Heart right ventricle (tissue), 16 donors: Measurements from ENCODE around the gene CREB5. TPM values are rescaled to one million over a fixed set of nuclear protein-coding genes. Genes with fewer than 3 reads are reported as not detected.
A peak's percentile ranks its signal among the peaks of the same experiment; 100 is the strongest.
"Not testable (repeated sequence)": the region's sequence is repeated elsewhere in the genome, so short reads cannot be mapped to it uniquely, and the experiment has no call there.

Experiments
- ATAC-seq, 8 donors: fragments of 200-7000 bp; cut with Tn5 transposase; one replicate each; pipeline ENCODE4 v1.9.1; 2020; ENCODE audit warnings: mild to moderate bottlenecking in 8 of 8, moderate library complexity in 8 of 8, moderate number of reproducible peaks in 1 of 8
- DNase-seq, 2 donors: peaks; one replicate each; pipeline ENCODE4 v3.0.0-alpha.2; 2020
- H3K27ac ChIP-seq, 10 donors: fragments of 200-600 bp; sonication (generic) in 2 of 10; one replicate each; pipeline versions ENCODE4 v1.5.0 to v1.8.0; 2020 to 2022; ENCODE audit warnings: mild to moderate bottlenecking in 3 of 10
- H3K27me3 ChIP-seq, 7 donors: fragments of 200-600 bp; one replicate each; pipeline ENCODE4 v1.8.0; 2021 to 2022; ENCODE audit warnings: mild to moderate bottlenecking in 2 of 7
- H3K36me3 ChIP-seq, 9 donors: fragments of 200-600 bp; sonication (generic) in 1 of 9; one replicate each; pipeline versions ENCODE4 v1.5.0 to v1.8.0; 2020 to 2022; ENCODE audit warnings: mild to moderate bottlenecking in 2 of 9
- H3K4me1 ChIP-seq, 9 donors: fragments of 200-600 bp; sonication (generic) in 1 of 9; one replicate each; pipeline versions ENCODE4 v1.5.0 to v1.8.0; 2020 to 2022; ENCODE audit warnings: mild to moderate bottlenecking in 4 of 9
- H3K4me3 ChIP-seq, 10 donors: fragments of 200-600 bp; sonication (generic) in 2 of 10; one replicate each; pipeline versions ENCODE4 v1.5.0 to v1.8.0; 2020 to 2022; ENCODE audit warnings: mild to moderate bottlenecking in 7 of 10, moderate library complexity in 2 of 10
- H3K9me3 ChIP-seq, 11 donors: fragments of 200-600 bp in 10 of 11; sonication (generic) in 2 of 11; one replicate each; pipeline versions ENCODE4 v1.5.0 to v1.8.0; 2013 to 2022; ENCODE audit warnings: mild to moderate bottlenecking in 2 of 11, control low read depth in 1 of 11, moderate library complexity in 1 of 11
- WGBS, 2 donors: extraction: QIAGEN DNeasy Blood & Tissue Kit; methylation state at CpG; one replicate each; pipeline ENCODE4 v1.1.7; 2013; ENCODE audit warnings: inconsistent platforms in 1 of 2; 5-methylcytosine and 5-hydroxymethylcytosine counted together
- intact Hi-C, 10 donors: fragments of 100-400 bp; cut with DNase I; formaldehyde crosslinking; loops; one replicate each; pipeline versions ENCODE4 v1.11.1 to v1.14.2; 2022
- polyA plus RNA-seq, 2 donors: library from polyadenylated mRNA; stranded (reverse); fragments of 200-250 nt; gene quantifications; one replicate each; pipeline ENCODE4 v1.2.3, GENCODE V29; 2013
- total RNA-seq, 10 donors: library from RNA; stranded (reverse); fragmentation: NEBNext Ultra II Directional in 3 of 10; extraction: Animal tissue kit (Norgen Biotek cat#: 25700) in 3 of 10; gene quantifications; one replicate each; pipeline versions ENCODE4 v1.2.1 to v1.2.4, GENCODE V29; 2021 to 2023
- TF ChIP-seq, protein P1 (sequence below), 9 donors: fragments of 200-600 bp; sonication (generic) in 2 of 9; IDR thresholded peaks; one replicate each; pipeline versions ENCODE4 v1.5.0 to v1.8.0; 2021 to 2022; ENCODE audit warnings: antibody characterized with exemption in 9 of 9, mild to moderate bottlenecking in 5 of 9, moderate library complexity in 1 of 9
- donor health status: Arrhythmogenic right ventricular cardiomyopathy.
- donor health status: ischemic (EF 13 %, LVEDD 7.1; RV severe dilation, severe dysfunction).
- donor health status: healthy with polysubstance abuse.
- donor health status: DM: no; HTN: yes; CAD: no.
- donor health status: DM: no; HTN: no; CAD: no.
- donor health status: ischemic (EF 25% LVEDD 6.9; RV normal size, moderate dysfunction).
- donor health status: ischemic (EF 25% LVEDD 5.7; RV mildly dilated, moderate dysfunction).
- donor health status: healthy.
- donor health status: DM: yes; HTN: yes; CAD: no.
- donor health status: Ischemic cardiomyopathy.
- donor health status: ischemic (EF 35%, LVEDD 5.7; RV mildly dilated, moderate dysfunction).
- donor health status: nonischemic (EF 11% LVEDD 7.7; RV severe dilation, severe dysfunction).
- donor health status: DM: yes; HTN: yes; CAD: no.
- donor health status: PGD.
- donor health status: ischemic (EF 29% LVEDD 5.4; RV normal size, mild dysfunction).
- donor health status: nonischemic (EF 23%, LVEDD 6.1; RV moderate dilation, normal function).

Gene CREB5
- total and polyA plus RNA-seq, 12 donors = 4.7 to 170 (median 19.0) TPM

DNA sequence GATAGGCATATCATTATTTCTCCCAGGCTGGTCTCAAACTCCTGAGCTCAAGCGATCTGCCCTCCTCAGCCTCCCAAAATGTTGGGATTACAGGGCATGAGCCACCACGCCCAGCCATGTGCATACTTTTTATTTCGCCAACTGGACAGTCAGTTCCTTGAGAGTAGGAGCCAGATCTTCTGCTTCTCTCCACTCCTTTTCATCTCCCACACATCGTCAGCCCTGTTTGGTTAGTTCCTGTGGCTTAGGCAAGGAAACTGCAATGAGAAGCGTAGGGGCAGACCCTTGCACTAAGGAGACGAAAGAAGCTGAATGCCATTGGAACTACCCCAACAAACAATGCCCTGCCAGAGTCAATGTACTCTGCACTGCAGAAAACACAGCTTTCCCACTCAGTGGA is 367.6 kb downstream of the CREB5 start:
- H3K27ac ChIP-seq = no peak overlapping the region
- H3K4me1 ChIP-seq = peaks cover 0 to 29% (median 7%) of the 10 kb centered on the region in 9 donors
- DNase-seq (no peak), ATAC-seq (no peak)
- no peaks in the 10 kb centered on the region for H3K36me3 ChIP-seq
- intact Hi-C loops = no loop called here
- no peaks in the 10 kb centered on the region for H3K9me3 ChIP-seq
- TF ChIP-seq, protein P1, sequence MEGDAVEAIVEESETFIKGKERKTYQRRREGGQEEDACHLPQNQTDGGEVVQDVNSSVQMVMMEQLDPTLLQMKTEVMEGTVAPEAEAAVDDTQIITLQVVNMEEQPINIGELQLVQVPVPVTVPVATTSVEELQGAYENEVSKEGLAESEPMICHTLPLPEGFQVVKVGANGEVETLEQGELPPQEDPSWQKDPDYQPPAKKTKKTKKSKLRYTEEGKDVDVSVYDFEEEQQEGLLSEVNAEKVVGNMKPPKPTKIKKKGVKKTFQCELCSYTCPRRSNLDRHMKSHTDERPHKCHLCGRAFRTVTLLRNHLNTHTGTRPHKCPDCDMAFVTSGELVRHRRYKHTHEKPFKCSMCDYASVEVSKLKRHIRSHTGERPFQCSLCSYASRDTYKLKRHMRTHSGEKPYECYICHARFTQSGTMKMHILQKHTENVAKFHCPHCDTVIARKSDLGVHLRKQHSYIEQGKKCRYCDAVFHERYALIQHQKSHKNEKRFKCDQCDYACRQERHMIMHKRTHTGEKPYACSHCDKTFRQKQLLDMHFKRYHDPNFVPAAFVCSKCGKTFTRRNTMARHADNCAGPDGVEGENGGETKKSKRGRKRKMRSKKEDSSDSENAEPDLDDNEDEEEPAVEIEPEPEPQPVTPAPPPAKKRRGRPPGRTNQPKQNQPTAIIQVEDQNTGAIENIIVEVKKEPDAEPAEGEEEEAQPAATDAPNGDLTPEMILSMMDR (IDR thresholded peaks at IDR 0.05) = no peak
- no peak overlapping the region for H3K4me3 ChIP-seq
- WGBS, 2 donors = 82 to 89% methylated on average over 6 of the region's 6 CpGs
- H3K27me3 ChIP-seq = no peaks in the 10 kb centered on the region

DNA sequence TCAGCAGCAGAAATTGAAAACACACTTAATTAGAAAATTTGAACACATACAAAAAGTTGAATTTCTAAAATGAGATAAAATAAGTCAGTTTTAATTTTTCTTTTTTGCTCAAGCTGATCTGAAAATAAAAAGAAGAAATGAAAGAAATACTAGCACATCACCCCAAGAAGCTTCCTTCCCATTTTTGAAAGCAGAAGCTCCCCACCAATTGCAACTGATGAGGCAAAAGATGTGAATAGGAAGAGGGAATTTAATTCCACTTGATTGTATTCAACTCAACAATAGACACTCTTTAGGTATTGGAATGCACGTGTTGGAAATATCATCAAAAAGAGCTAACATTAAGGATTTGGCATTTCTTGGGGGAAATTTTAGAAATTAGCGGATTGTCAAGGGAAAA is 370.0 kb downstream of the CREB5 start:
- intact Hi-C loops = no loop called here
- TF ChIP-seq, protein P1 (IDR thresholded peaks at IDR 0.05) = no peak
- Histone ChIP-seq H3K4me1 (peaks cover 0 to 29% (median 7%) of the 10 kb centered on the region in 9 donors), H3K4me3 (no peak overlapping the region), H3K9me3 (no peaks in the 10 kb centered on the region), H3K27ac (no peak overlapping the region), H3K36me3 (no peaks in the 10 kb centered on the region), H3K27me3 (no peaks in the 10 kb centered on the region)
- ATAC-seq = no peak
- 94 to 98% methylated on average over 2 of the region's 2 CpGs for WGBS, 2 donors
- DNase-seq = no peak

DNA sequence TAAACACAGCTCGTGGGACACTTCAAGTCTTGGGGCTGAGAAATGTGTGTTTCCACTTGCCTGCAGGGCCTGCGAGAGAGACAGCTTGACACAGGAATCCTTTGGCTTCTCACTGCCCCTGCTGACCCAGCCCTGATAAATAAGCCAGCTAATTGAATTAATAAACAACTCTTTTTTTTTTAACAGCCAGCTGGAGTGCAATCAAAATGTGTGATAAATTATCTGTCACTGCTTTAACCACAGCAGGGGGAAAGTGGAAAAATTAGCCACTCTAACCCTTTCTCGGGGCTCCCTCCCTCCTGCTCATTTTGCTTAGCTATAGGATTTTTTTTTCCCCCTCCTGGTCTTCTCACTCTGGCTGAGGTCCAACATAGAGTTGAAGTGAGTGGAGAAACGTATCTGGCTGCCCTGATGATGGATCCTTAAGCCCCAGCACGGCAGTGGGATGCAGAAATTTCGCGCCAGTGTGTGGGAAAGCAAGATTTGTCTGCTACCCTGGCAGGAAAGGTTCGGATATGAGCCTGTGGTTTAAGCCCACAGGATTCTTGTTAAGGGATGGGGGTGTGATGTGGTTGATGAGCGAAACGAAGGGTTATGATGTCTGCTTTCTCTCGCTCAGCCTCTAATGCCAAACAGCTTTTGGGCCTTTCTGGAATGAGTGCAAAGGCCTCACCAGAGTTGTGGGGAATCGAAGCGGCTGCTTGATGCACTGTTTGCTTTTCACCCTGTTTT is 372.0 kb downstream of the CREB5 start:
- no peak overlapping the region for H3K4me3 ChIP-seq
- no peaks in the 10 kb centered on the region for H3K9me3 ChIP-seq
- no peaks in the 10 kb centered on the region for H3K27me3 ChIP-seq
- H3K36me3 ChIP-seq = no peaks in the 10 kb centered on the region
- DNase-seq (no peak), ATAC-seq (peak in 5 of 8 donors; percentile 10 to 43 (median 18))
- intact Hi-C loops = no loop called here
- peaks cover 0 to 24% (median 7%) of the 10 kb centered on the region in 9 donors for H3K4me1 ChIP-seq
- no peak overlapping the region for H3K27ac ChIP-seq
- 56 to 64% methylated on average over 13 of the region's 13 CpGs for WGBS, 2 donors
- TF ChIP-seq, protein P1 (IDR thresholded peaks at IDR 0.05) = no peak

DNA sequence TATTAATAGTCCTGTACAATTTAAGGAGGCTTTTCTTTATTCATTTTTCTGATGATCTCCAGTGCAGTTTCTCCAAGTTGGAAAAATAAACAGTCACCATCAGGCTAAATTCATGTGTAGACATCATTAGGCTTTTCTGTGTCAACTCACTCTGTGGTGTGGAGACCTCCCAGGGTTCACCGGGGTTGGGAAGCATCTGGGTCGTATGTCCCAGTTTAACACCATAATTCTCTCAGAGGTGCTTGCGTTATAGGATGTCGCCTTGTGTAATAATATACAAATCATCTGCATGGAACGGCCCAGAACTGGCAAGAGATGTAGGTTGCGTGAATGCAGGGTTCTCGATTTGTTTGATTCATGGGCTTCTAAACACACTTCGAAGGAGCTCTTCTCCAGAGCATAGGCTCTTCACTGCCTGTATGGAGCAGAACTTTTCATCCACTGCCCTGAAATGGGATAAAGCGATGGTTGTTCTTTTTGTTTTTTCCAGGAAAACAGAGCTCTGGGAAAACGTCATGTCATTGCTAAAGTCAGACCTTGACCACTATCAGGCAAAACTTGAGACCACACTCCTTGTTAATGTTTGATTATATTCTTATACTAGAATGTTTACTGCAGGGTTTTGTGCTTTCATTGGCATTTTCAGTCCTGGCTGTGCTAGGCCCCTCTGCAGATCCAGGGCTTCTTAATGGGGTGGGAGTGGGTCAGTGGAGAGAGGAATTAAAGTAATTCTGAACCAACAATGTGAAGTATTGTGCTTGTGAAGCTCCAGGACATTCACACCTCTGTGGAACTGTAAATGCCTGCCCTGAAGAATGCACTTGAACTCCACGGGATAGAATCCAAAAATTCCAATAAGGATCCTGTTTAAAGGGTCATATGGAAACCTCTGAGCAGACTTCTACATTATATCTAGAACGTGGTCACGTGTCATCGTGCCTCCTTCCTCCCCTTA is 373.0 kb downstream of the CREB5 start:
- WGBS, 2 donors = 92 to 94% methylated on average over 14 of the region's 14 CpGs

DNA sequence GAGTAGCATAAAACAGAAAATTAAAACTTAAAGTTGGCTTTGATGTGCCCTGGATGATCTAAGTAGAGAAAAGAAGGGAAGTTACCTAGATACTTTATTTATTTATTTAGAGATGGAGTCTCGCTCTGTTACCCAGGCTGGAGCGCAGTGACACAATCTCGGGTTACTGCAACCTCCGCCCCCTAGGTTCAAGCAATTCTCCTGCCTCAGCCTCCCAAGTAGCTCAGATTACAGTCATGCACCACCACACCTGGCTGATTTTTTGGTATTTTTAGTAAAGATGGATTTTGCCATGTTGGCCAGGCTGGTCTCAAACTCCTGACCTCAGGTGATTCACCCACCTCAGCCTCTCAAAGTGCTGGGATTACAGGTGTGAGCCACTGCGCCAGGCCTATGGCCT is 373.8 kb downstream of the CREB5 start:
- H3K27me3 ChIP-seq, H3K36me3 ChIP-seq, intact Hi-C loops, ATAC-seq, H3K4me3 ChIP-seq, H3K27ac ChIP-seq, DNase-seq, H3K9me3 ChIP-seq: not testable (repeated sequence)
- peaks cover 0 to 28% (median 0%) of the 10 kb centered on the region in 9 donors for H3K4me1 ChIP-seq
- 98 to 100% methylated on average over 5 of the region's 5 CpGs for WGBS, 2 donors

More for the DNA sequence above, 373.0 kb downstream of the CREB5 start:
- Histone ChIP-seq H3K4me3 (no peak overlapping the region), H3K4me1 (peaks cover 0 to 28% (median 0%) of the 10 kb centered on the region in 9 donors), H3K36me3 (no peaks in the 10 kb centered on the region), H3K27me3 (no peaks in the 10 kb centered on the region), H3K9me3 (no peaks in the 10 kb centered on the region), H3K27ac (no peak overlapping the region)
- TF ChIP-seq, protein P1 (IDR thresholded peaks at IDR 0.05) = no peak
- no peak for DNase-seq
- intact Hi-C loops = no loop called here
- no peak for ATAC-seq
